Astrocyte of the spinal cord (primary cell): Measurements from ENCODE around the gene HOXB9.

ENCODE experiments used
- DNase-seq: peaks from one replicate; pipeline ENCODE4 v3.0.0; 2011; ENCODE audit warnings: low read depth, low spot score
- H3K4me3 ChIP-seq: 2 replicates; pipeline ENCODE4 v1.5.1; 2011; ENCODE audit warnings: low read depth, mild to moderate bottlenecking, low read length, moderate library complexity
- CTCF ChIP-seq: IDR thresholded peaks from 2 replicates; pipeline ENCODE4 v1.5.1; 2012; ENCODE audit warnings: low read depth, mild to moderate bottlenecking, low read length, inconsistent platforms
- in situ Hi-C: cut with HindIII; loops from 2 replicates; pipeline ENCODE4 v1.10.0; 2017; ENCODE audit warnings: low sequenced_read_pairs

HOXB9 gene

GRCh38 chr17:48639136-48639535 is 13.0 kb upstream of the HOXB9 start:
- in situ Hi-C loops: no loop called here
- H3K4me3 ChIP-seq: no peak overlapping the region
- no peak for DNase-seq
- no peak for TF ChIP-seq CTCF

- no peak for TF ChIP-seq CTCF
- in situ Hi-C loops: no loop called here
- no peak overlapping the region for H3K4me3 ChIP-seq
- DNase-seq: peak; percentile 89
These were observed 11.4 kb upstream of the HOXB9 start for GRCh38 chr17:48637323-48638260.

GRCh38 chr17:48636177-48637018 is 10.2 kb upstream of the HOXB9 start:
- in situ Hi-C loops: no loop called here

GRCh38 chr17:48634493-48635208 is 8.5 kb upstream of the HOXB9 start:
- DNase-seq: no peak

More at GRCh38 chr17:48636177-48637018, 10.2 kb upstream of the HOXB9 start:
- TF ChIP-seq CTCF: peak; percentile 78
- peak; percentile 85 for DNase-seq
- no peak overlapping the region for H3K4me3 ChIP-seq

GRCh38 chr17:48633266-48633677 is 7.1 kb upstream of the HOXB9 start:
- no peak overlapping the region for H3K4me3 ChIP-seq
- no peak for DNase-seq
- in situ Hi-C loops: no loop called here
- TF ChIP-seq CTCF: no peak

More at GRCh38 chr17:48634493-48635208, 8.5 kb upstream of the HOXB9 start:
- no peak for TF ChIP-seq CTCF
- in situ Hi-C loops: no loop called here
- H3K4me3 ChIP-seq: no peak overlapping the region
